H9 (cell line): ENCODE results near the gene PHF21B. TPM values are rescaled to one million over a fixed set of nuclear protein-coding genes. Genes with fewer than 3 reads are reported as not detected.

Experiments used
- DNase-seq: peaks from one replicate; pipeline ENCODE4 v3.0.0-alpha.2; 2017
- H2AFZ ChIP-seq: one replicate; pipeline ENCODE4 v1.6.1; 2013; ENCODE audit warnings: mild to moderate bottlenecking, low read length, control low read depth, moderate library complexity
- H2AK5ac ChIP-seq: 2 replicates; pipeline ENCODE4 v1.6.1; 2013; ENCODE audit warnings: low read length, control low read depth, mixed read lengths; ENCODE audit not compliant: insufficient read length
- H2BK120ac ChIP-seq: one replicate; pipeline ENCODE4 v1.6.1; 2013; ENCODE audit warnings: low read depth, mild to moderate bottlenecking, low read length, control low read depth, inconsistent platforms; ENCODE audit not compliant: poor library complexity, severe bottlenecking
- H2BK12ac ChIP-seq: 2 replicates; pipeline ENCODE4 v1.6.1; 2013; ENCODE audit warnings: low read length, control low read depth, mixed read lengths, low read depth; ENCODE audit not compliant: insufficient read length
- H2BK15ac ChIP-seq: 2 replicates; pipeline ENCODE4 v1.6.1; 2013; ENCODE audit warnings: low read depth, low read length, control low read depth
- H2BK20ac ChIP-seq: one replicate; pipeline ENCODE4 v1.6.1; 2013; ENCODE audit warnings: low read depth, mild to moderate bottlenecking, low read length, control low read depth, inconsistent platforms; ENCODE audit not compliant: poor library complexity, severe bottlenecking
- H2BK5ac ChIP-seq: 2 replicates; pipeline ENCODE4 v1.6.1; 2013; ENCODE audit warnings: low read length, control low read depth, mixed read lengths; ENCODE audit not compliant: insufficient read length
- H3K14ac ChIP-seq: 2 replicates; pipeline ENCODE4 v1.6.1; 2013; ENCODE audit warnings: low read length, control low read depth; ENCODE audit not compliant: insufficient read depth
- H3K18ac ChIP-seq: 2 replicates; pipeline ENCODE4 v1.6.1; 2013; ENCODE audit warnings: low read depth, mild to moderate bottlenecking, mixed read lengths, low read length, control low read depth; ENCODE audit not compliant: insufficient read length
- H3K23ac ChIP-seq: 2 replicates; pipeline ENCODE4 v1.6.1; 2013; ENCODE audit warnings: low read length, control low read depth, mixed read lengths, low read depth; ENCODE audit not compliant: insufficient read length
- H3K23me2 ChIP-seq: 2 replicates; pipeline ENCODE4 v1.6.1; 2013; ENCODE audit warnings: low read depth, mild to moderate bottlenecking, mixed read lengths, low read length, control low read depth; ENCODE audit not compliant: insufficient read length, poor library complexity, severe bottlenecking
- H3K27ac ChIP-seq: 2 replicates; pipeline ENCODE4 v1.5.1; 2013; ENCODE audit warnings: low read length, control low read depth, mixed read lengths, low read depth; ENCODE audit not compliant: insufficient read length
- H3K27me3 ChIP-seq: 2 replicates; pipeline ENCODE4 v1.6.1; 2013; ENCODE audit warnings: low read length, control low read depth, inconsistent platforms; ENCODE audit not compliant: insufficient read depth
- H3K4ac ChIP-seq: 2 replicates; pipeline ENCODE4 v1.6.1; 2013; ENCODE audit warnings: low read depth, mild to moderate bottlenecking, control low read depth, inconsistent platforms, low read length, moderate library complexity
- H3K4me1 ChIP-seq: 2 replicates; pipeline ENCODE4 v1.6.1; 2013; ENCODE audit warnings: low read length, control low read depth, inconsistent platforms; ENCODE audit not compliant: insufficient read depth
- H3K4me2 ChIP-seq: 2 replicates; pipeline ENCODE4 v1.6.1; 2013; ENCODE audit warnings: low read length, control low read depth, mixed read lengths; ENCODE audit not compliant: insufficient read length, insufficient read depth
- H3K56ac ChIP-seq: 2 replicates; pipeline ENCODE4 v1.6.1; 2013; ENCODE audit warnings: low read depth, mild to moderate bottlenecking, mixed read lengths, low read length, control low read depth; ENCODE audit not compliant: insufficient read length
- H3K79me1 ChIP-seq: 2 replicates; pipeline ENCODE4 v1.6.1; 2013; ENCODE audit warnings: low read depth, mild to moderate bottlenecking, moderate library complexity, low read length, control low read depth, inconsistent platforms; ENCODE audit not compliant: insufficient read depth, poor library complexity, severe bottlenecking
- H3K79me2 ChIP-seq: 2 replicates; pipeline ENCODE4 v1.6.1; 2013; ENCODE audit warnings: low read length, control low read depth, inconsistent platforms; ENCODE audit not compliant: insufficient read depth
- H3K9ac ChIP-seq: 2 replicates; pipeline ENCODE4 v1.6.1; 2013; ENCODE audit warnings: low read length, control low read depth, mixed read lengths; ENCODE audit not compliant: insufficient read length; ENCODE audit errors: extremely low read depth
- H3K9me3 ChIP-seq: one replicate; pipeline ENCODE4 v1.6.1; 2013; ENCODE audit warnings: low read depth, low read length, inconsistent platforms; ENCODE audit not compliant: control insufficient read depth
- H3T11ph ChIP-seq: one replicate; pipeline ENCODE4 v1.6.1; 2013; ENCODE audit warnings: mild to moderate bottlenecking, low read length, control low read depth, inconsistent platforms
- H4K20me1 ChIP-seq: one replicate; pipeline ENCODE4 v1.6.1; 2013; ENCODE audit not compliant: control insufficient read depth, insufficient read length, insufficient read depth
- H4K5ac ChIP-seq: 2 replicates; pipeline ENCODE4 v1.6.1; 2013; ENCODE audit warnings: low read depth, mild to moderate bottlenecking, mixed read lengths, low read length, control low read depth; ENCODE audit not compliant: insufficient read length
- H4K8ac ChIP-seq: replicated peaks from 2 replicates; pipeline ENCODE4 v1.6.1; 2013; ENCODE audit warnings: low read length, control low read depth, mixed read lengths, low read depth; ENCODE audit not compliant: insufficient read length
- H4K91ac ChIP-seq: 2 replicates; pipeline ENCODE4 v1.6.1; 2013; ENCODE audit warnings: low read depth, mild to moderate bottlenecking, moderate library complexity, mixed read lengths, low read length, control low read depth; ENCODE audit not compliant: insufficient read length
- H3K27ac Mint-ChIP-seq, 3 experiments: 2 replicates in 2 of 3; 3 replicates in 1 of 3; pipeline ENCODE4 v1.8.0; 2020 to 2021; ENCODE audit warnings: mixed read lengths in 3 of 3, mild to moderate bottlenecking in 1 of 3, moderate library complexity in 1 of 3
- H3K27me3 Mint-ChIP-seq: 2 replicates; pipeline ENCODE4 v1.8.0; 2021; ENCODE audit warnings: low read depth, mild to moderate bottlenecking, moderate library complexity, mixed read lengths
- H3K36me3 Mint-ChIP-seq, 3 experiments: 2 replicates in 2 of 3; 3 replicates in 1 of 3; pipeline ENCODE4 v1.8.0; 2020 to 2021; ENCODE audit warnings: low read depth in 3 of 3, mixed read lengths in 3 of 3; ENCODE audit not compliant: insufficient read depth in 1 of 3
- H3K4me1 Mint-ChIP-seq, 2 experiments: 2 replicates each; pipeline ENCODE4 v1.8.0; 2020; ENCODE audit warnings: mixed read lengths in 2 of 2
- H3K4me3 Mint-ChIP-seq, 2 experiments: 2 replicates in 1 of 2; 3 replicates in 1 of 2; pipeline ENCODE4 v1.8.0; 2020 to 2021; ENCODE audit warnings: mild to moderate bottlenecking in 2 of 2, mixed read lengths in 2 of 2, moderate library complexity in 1 of 2
- H3K9me3 Mint-ChIP-seq, 2 experiments: 2 replicates in 1 of 2; 3 replicates in 1 of 2; pipeline ENCODE4 v1.8.0; 2020; ENCODE audit warnings: mild to moderate bottlenecking in 2 of 2, mixed read lengths in 2 of 2, moderate library complexity in 1 of 2
- CTCF ChIP-seq: fragments of 200-600 bp; sonication (generic); conservative IDR thresholded peaks from 3 replicates; pipeline ENCODE4 v1.8.0; 2021; ENCODE audit warnings: antibody characterized with exemption, mild to moderate bottlenecking
- whole genome bisulfite sequencing: extraction: QIAGEN DNeasy Blood & Tissue Kit; methylation state at CpG from one replicate; pipeline ENCODE4 v1.1.7; 2013; ENCODE audit warnings: missing lambda C conversion rate, low lambda C conversion rate, mixed read lengths; ENCODE audit not compliant: insufficient read length; ENCODE audit errors: extremely low coverage; 5-methylcytosine and 5-hydroxymethylcytosine counted together
- total RNA-seq: library from RNA; stranded (reverse); gene quantifications from 2 replicates; pipeline ENCODE4 v1.2.1, GENCODE V29; 2021

The PHF21B gene
- total RNA-seq, 1 experiment from 2014 or later = 60.3 TPM

- no peak overlapping the region for H3K18ac ChIP-seq
- H3K23ac ChIP-seq = no peak overlapping the region
- no peak overlapping the region for H2BK12ac ChIP-seq
- H3K56ac ChIP-seq = no peak overlapping the region
- H3K27ac ChIP-seq = no peak overlapping the region
- no peak overlapping the region for H2BK20ac ChIP-seq
- no peaks in the 10 kb centered on the region for H3K79me2 ChIP-seq
- Mint-ChIP-seq H3K9me3 (no peaks in the 10 kb centered on the region; a peak in 1 of 5 replicates), H3K36me3 (peaks cover 3 to 38% (median 28%) of the 10 kb centered on the region in 3 experiments; a peak in 6 of 7 replicates), H3K4me3 (no peak overlapping the region), H3K27me3 (peaks cover 1% of the 10 kb centered on the region; the same call in 1 of the 2 replicates), H3K4me1 (peaks cover 0 to 20% of the 10 kb centered on the region in 2 experiments; a peak in 3 of 4 replicates), H3K27ac (no peak overlapping the region)
- no peak overlapping the region for H3K4ac ChIP-seq
- no peaks in the 10 kb centered on the region for H4K20me1 ChIP-seq
- H4K91ac ChIP-seq = no peak overlapping the region
- no peaks in the 10 kb centered on the region for H3K27me3 ChIP-seq
- H2AK5ac ChIP-seq = no peak overlapping the region
- no peak overlapping the region for H4K8ac ChIP-seq
- no peak for TF ChIP-seq CTCF
- no peaks in the 10 kb centered on the region for H3K23me2 ChIP-seq
- H2BK120ac ChIP-seq = no peak overlapping the region
- H3K79me1 ChIP-seq = no peaks in the 10 kb centered on the region
- no peak for DNase-seq
- H3T11ph ChIP-seq = no peak overlapping the region
- H2BK15ac ChIP-seq = no peak overlapping the region
- WGBS = no CpG with 5 or more reads among the region's 11 CpGs
- H3K4me1 ChIP-seq = no peaks in the 10 kb centered on the region
- H3K9ac ChIP-seq = no peak overlapping the region
- no peak overlapping the region for H2AFZ ChIP-seq
- no peak overlapping the region for H3K4me2 ChIP-seq
- no peaks in the 10 kb centered on the region for H3K9me3 ChIP-seq
- no peak overlapping the region for H3K14ac ChIP-seq
- H2BK5ac ChIP-seq = no peak overlapping the region
- H4K5ac ChIP-seq = no peak overlapping the region
Measured at GRCh38 chr22:44862281-44862680, 147.5 kb downstream of the PHF21B start.
